Peyer's patch (tissue), 4 donors: Measurements from ENCODE around the gene AGFG1.

ENCODE experiments used
- CTCF ChIP-seq, 6 experiments: fragments of 450-650 bp in 4 of 6; fragments of 200-600 bp in 2 of 6; sonication (generic) in 1 of 6; IDR thresholded peaks; one replicate each; pipeline ENCODE4 v1.5.1; 2017 to 2019; ENCODE audit warnings: antibody characterized with exemption in 6 of 6, mild to moderate bottlenecking in 3 of 6, moderate library complexity in 1 of 6
- POLR2A ChIP-seq, 2 donors: fragments of 450-650 bp; IDR thresholded peaks; one replicate each; pipeline ENCODE4 v1.5.1; 2017; ENCODE audit warnings: antibody characterized with exemption in 2 of 2, mild to moderate bottlenecking in 2 of 2, moderate library complexity in 2 of 2

- no peak for TF ChIP-seq CTCF (IDR thresholded peaks at IDR 0.05)
- no peak for TF ChIP-seq POLR2A (IDR thresholded peaks at IDR 0.05)
These were observed 138.2 kb downstream of the AGFG1 start for GRCh38 chr2:227610123-227610522.
